Thyroid gland (tissue), 4 donors: Measurements from ENCODE around the gene ALOXE3. TPM values are rescaled to one million over a fixed set of nuclear protein-coding genes. Genes with fewer than 3 reads are reported as not detected.

Experiments used
- DNase-seq, 2 donors: peaks; one replicate each; pipeline ENCODE4 v3.0.0-alpha.2; 2019
- H3K27ac ChIP-seq, 3 donors: fragments of 200-600 bp; sonication (generic); 1 replicate in 2 of 3; 2 replicates in 1 of 3; pipeline ENCODE4 v1.5.1; 2016 to 2019; ENCODE audit warnings: mild to moderate bottlenecking in 1 of 3, moderate library complexity in 1 of 3
- H3K27me3 ChIP-seq: fragments of 200-600 bp; sonication (generic); one replicate; pipeline ENCODE4 v1.5.1; 2019
- H3K36me3 ChIP-seq, 2 donors: fragments of 200-600 bp; sonication (generic); one replicate each; pipeline ENCODE4 v1.5.1; 2016 to 2019
- H3K4me1 ChIP-seq, 2 donors: fragments of 200-600 bp; sonication (generic); one replicate each; pipeline ENCODE4 v1.5.1; 2017 to 2019
- H3K4me3 ChIP-seq, 3 donors: fragments of 200-600 bp; sonication (generic); replicated peaks in 1 of 3; 1 replicate in 2 of 3; 2 replicates in 1 of 3; pipeline ENCODE4 v1.5.1; 2016; ENCODE audit warnings: mild to moderate bottlenecking in 1 of 3
- H3K9me3 ChIP-seq: fragments of 200-600 bp; sonication (generic); one replicate; pipeline ENCODE4 v1.5.1; 2017
- POLR2A ChIP-seq, 2 donors: fragments of 450-650 bp; IDR thresholded peaks; one replicate each; pipeline ENCODE4 v1.6.1; 2017; ENCODE audit warnings: antibody characterized with exemption in 2 of 2, mild to moderate bottlenecking in 2 of 2, moderate library complexity in 1 of 2
- WGBS, 2 donors: methylation state at CpG; one replicate each; pipeline ENCODE4 v1.1.5; 2017; 5-methylcytosine and 5-hydroxymethylcytosine counted together
- intact Hi-C: fragments of 100-400 bp; cut with DNase I; formaldehyde crosslinking; loops from one replicate; pipeline ENCODE4 v1.15.1; 2023
- total RNA-seq, 4 donors: library from RNA; depleted of rRNA; stranded (reverse); fragments of >200 nt; gene quantifications; one replicate each; pipeline ENCODE4 v1.2.3, GENCODE V29; 2016
- TF ChIP-seq, protein P1 (sequence below), 6 experiments: fragments of 200-600 bp in 3 of 6; fragments of 450-650 bp in 3 of 6; sonication (generic) in 3 of 6; IDR thresholded peaks; one replicate each; pipeline ENCODE4 v1.5.1; 2016 to 2019; ENCODE audit warnings: antibody characterized with exemption in 6 of 6, mild to moderate bottlenecking in 2 of 6, inconsistent platforms in 1 of 6, moderate library complexity in 1 of 6

The ALOXE3 gene
- total RNA-seq, 4 donors from 2014 or later: not detected

DNA sequence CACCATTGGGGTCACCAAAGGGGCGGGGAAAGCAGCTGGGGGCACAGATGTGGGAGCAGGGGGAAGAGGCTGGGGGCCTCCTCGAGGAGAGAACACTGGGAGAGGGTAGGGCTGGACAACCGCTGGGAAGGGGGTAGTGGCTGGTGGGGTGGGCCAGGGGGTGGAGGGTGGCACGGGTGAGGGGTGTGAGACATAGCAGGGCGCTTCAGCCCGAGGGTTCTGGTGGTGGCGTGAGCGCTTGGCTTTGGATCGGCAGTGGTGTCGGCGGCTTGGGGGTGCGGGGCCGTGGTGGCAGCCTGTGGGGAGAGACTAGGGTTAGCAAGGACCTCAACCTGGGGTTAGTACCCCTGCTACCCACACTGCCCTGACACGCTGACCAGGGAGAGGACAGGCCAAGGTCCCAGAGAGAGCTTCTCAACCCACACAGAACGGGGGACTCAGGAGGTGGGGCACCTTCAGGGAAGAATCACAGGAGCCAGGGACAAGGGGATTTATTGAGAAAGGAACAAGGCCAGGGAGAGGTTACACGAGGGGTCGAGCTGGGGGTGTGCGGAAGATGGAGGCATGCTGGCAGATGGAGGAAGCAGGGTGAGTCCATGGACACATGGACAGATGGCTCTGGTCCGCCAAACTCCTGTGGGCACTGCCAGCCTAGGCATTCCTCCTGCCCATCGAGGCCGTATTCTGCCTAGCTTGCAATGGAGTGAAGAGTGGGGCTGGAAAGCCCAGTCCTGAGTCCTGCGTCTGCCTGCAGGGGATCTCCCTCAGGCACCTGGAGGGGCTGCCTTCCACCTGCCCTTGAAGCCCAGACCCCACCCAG lies 25.5 kb upstream of the ALOXE3 start:
- no peak for DNase-seq
- Histone ChIP-seq H3K9me3 (no peaks in the 10 kb centered on the region), H3K27me3 (no peaks in the 10 kb centered on the region), H3K36me3 (peaks cover 93 to 97% of the 10 kb centered on the region in 2 donors), H3K4me3 (no peak overlapping the region), H3K4me1 (peaks cover 10 to 25% of the 10 kb centered on the region in 2 donors), H3K27ac (no peak overlapping the region)
- WGBS, 2 donors: 92% methylated on average over 21 to 22 of the region's 22 CpGs
- intact Hi-C loops: loop anchor here (10.0 kb wide), 1 partner anchor 299 kb away; no protein-coding TSS in a partner anchor
- TF ChIP-seq POLR2A (IDR thresholded peaks at IDR 0.05): no peak
- TF ChIP-seq, protein P1, sequence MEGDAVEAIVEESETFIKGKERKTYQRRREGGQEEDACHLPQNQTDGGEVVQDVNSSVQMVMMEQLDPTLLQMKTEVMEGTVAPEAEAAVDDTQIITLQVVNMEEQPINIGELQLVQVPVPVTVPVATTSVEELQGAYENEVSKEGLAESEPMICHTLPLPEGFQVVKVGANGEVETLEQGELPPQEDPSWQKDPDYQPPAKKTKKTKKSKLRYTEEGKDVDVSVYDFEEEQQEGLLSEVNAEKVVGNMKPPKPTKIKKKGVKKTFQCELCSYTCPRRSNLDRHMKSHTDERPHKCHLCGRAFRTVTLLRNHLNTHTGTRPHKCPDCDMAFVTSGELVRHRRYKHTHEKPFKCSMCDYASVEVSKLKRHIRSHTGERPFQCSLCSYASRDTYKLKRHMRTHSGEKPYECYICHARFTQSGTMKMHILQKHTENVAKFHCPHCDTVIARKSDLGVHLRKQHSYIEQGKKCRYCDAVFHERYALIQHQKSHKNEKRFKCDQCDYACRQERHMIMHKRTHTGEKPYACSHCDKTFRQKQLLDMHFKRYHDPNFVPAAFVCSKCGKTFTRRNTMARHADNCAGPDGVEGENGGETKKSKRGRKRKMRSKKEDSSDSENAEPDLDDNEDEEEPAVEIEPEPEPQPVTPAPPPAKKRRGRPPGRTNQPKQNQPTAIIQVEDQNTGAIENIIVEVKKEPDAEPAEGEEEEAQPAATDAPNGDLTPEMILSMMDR (IDR thresholded peaks at IDR 0.05): no peak

DNA sequence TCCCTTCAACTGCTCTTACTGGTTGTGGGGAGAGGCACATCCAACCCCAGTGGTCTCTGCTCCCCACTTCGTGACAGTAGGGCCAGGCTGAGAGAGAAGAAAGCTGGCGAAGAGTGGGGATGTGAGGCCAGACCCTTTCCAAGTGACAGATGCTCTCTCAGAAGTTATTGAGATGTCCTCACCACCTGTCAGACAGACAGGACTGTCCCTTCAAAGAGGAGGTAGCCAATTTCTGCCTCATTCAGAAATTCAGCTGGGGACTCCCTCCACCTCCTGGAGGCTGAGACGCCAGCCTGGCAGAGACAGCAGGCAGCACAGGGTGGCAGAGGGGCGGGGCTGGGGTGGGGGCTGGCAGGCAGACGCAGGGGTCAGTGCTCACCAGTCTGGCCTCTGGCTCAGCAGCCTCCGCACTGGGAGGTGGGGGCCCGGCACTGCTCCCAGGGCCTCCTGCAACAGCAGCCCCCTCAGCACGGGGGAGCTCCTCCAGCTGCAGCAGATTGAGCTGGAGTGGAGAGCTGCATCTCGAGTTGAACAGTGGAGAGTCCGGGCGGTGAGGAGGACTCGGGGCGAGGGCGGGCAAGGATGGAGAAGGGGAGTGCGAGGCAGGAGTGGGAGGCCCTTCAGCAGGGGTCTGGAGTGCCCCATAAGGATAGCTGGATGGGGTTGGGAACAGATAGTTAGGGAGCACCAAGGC lies 24.7 kb upstream of the ALOXE3 start:
- Histone ChIP-seq H3K27ac (no peak overlapping the region), H3K4me1 (peaks cover 15 to 30% of the 10 kb centered on the region in 2 donors), H3K4me3 (no peak overlapping the region), H3K36me3 (peaks cover 86 to 89% of the 10 kb centered on the region in 2 donors), H3K27me3 (no peaks in the 10 kb centered on the region), H3K9me3 (no peaks in the 10 kb centered on the region)
- DNase-seq: no peak
- TF ChIP-seq, protein P1 (IDR thresholded peaks at IDR 0.05): no peak
- no peak for TF ChIP-seq POLR2A (IDR thresholded peaks at IDR 0.05)
- intact Hi-C loops: loop anchor here (10.0 kb wide), 1 partner anchor 298 kb away; no protein-coding TSS in a partner anchor
- 91 to 93% methylated on average over 8 to 14 of the region's 15 CpGs for WGBS, 2 donors

DNA sequence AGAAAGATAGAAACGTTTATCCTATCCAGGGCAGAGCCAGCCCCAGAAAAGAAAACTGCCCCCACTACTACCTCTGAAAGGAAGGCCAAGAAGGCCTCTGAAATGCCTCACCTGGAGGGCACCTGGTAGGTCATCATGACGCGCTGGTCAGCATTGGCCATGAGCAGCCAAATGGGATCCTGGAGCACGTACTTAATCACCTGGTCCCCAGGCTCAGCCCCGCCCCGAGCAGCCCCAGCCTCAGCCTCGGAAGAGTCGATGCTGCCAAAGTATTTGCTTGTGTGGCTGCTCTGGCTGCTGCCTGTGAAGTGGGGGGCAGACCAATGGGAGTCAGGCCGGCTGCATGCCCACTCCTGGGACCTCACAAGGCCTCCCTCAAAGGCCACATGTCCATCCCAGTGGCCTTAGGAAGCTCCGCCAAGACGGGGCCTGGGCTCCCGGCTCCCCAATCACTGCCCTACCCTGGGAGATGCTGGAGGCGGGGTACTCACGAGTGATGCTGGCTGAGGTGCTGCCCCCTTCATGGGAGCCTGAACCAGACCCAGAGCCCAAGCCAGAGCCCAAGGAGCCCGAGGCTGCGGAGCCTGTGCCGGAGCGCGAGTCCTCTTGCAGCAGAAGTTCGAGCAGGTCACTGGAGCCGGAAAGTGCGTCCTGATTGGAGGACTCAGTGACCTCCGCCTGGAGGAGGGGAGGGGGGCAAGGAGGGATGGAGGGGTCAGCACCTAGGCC lies 24.0 kb upstream of the ALOXE3 start:
- Histone ChIP-seq H3K4me1 (peaks cover 19 to 35% of the 10 kb centered on the region in 2 donors), H3K9me3 (no peaks in the 10 kb centered on the region), H3K27ac (no peak overlapping the region), H3K36me3 (peaks cover 79 to 82% of the 10 kb centered on the region in 2 donors), H3K27me3 (no peaks in the 10 kb centered on the region), H3K4me3 (no peak overlapping the region)
- TF ChIP-seq, protein P1 (IDR thresholded peaks at IDR 0.05): no peak
- TF ChIP-seq POLR2A (IDR thresholded peaks at IDR 0.05): no peak
- intact Hi-C loops: loop anchor here (10.0 kb wide), 1 partner anchor 298 kb away; no protein-coding TSS in a partner anchor
- WGBS, 2 donors: 90 to 93% methylated on average over 6 to 15 of the region's 23 CpGs
- DNase-seq: no peak

DNA sequence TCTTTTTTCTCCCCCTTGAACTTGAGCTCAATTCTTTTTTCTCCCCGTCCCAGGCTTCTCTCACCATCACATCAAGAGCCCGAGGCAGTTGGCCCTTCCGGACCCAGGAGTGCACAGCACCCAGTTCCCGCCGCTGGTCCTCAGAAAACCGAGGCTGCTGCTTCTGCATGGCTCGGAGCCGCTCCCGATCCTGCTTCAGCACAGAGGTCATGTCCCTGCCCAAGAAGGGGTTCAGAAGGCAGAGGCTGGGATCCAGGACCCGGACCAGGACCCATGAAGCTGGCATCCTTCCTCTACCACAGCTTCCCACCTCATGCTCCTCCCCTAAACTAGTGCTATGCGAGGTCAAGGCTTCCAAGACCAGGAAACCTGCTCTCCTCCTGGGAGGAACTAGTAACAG lies 23.4 kb upstream of the ALOXE3 start:
- no peaks in the 10 kb centered on the region for H3K27me3 ChIP-seq
- H3K27ac ChIP-seq: no peak overlapping the region
- H3K36me3 ChIP-seq: peaks cover 73 to 77% of the 10 kb centered on the region in 2 donors
- TF ChIP-seq, protein P1 (IDR thresholded peaks at IDR 0.05): no peak
- no peak for TF ChIP-seq POLR2A (IDR thresholded peaks at IDR 0.05)
- no peaks in the 10 kb centered on the region for H3K9me3 ChIP-seq
- H3K4me1 ChIP-seq: peaks cover 19 to 35% of the 10 kb centered on the region in 2 donors
- intact Hi-C loops: loop anchor here (10.0 kb wide), 1 partner anchor 297 kb away; no protein-coding TSS in a partner anchor
- 92 to 94% methylated on average over 10 to 11 of the region's 11 CpGs for WGBS, 2 donors
- no peak for DNase-seq
- no peak overlapping the region for H3K4me3 ChIP-seq
